ENCODE data around the gene CD82. TPM values are rescaled to one million over a fixed set of nuclear protein-coding genes. Genes with fewer than 3 reads are reported as not detected.

Gene CD82
- total and polyA plus RNA-seq, 2 of the 8 experiments (the other 6 are each of a cell fraction or from before 2014, with no cell fraction given), result 7.9 to 10.3 TPM

DNA sequence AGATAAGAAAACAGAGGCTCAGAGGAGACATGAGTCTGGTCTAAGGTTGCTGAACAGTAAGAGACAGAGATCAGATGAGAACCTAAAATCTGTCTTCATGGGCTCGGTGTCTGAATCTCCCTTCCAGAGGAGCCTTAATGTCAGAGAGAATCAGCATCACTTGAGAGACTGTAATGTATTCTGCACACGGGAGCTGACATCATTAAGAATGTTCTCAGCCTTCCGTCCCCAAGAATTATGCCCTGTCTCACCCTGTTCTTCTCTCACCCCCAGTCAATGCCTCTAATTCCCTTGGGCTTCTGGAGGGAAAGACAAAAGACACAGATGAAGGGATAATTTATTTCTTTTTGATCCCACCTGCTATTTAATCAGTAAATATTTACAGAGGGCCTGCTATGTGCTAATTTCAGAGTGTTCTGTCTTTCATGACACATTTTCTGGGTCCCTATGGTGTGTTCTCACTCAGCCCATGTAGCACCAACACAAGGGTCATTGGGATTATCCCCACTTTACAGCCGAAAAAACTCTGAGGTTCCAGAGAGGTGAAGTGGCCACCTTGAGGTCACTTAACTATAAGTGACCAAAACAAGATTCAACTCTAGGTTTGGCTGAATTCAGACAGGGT, 61.8 kb downstream of the CD82 start:
- WGBS, 2 experiments (ENCODE audit: extremely low coverage in 1 of 2, insufficient coverage in 1 of 2, insufficient read length in 1 of 2, insufficient replicate concordance in 2 of 2, low coverage in 1 of 2, low lambda C conversion rate in 2 of 2, missing lambda C conversion rate in 1 of 2), result 72% methylated on average over 4 of the region's 4 CpGs; no CpG with 5 or more reads in 1 of the 2 experiments
- H3K4ac ChIP-seq (replicated peaks; ENCODE audit: insufficient read length, low read depth, low read length), result no peak overlapping the region
- no peak for DNase-seq (ENCODE audit: low read depth in 1 of 2, low spot score in 2 of 2)
- TF ChIP-seq TCF12 (IDR thresholded peaks at IDR 0.05; ENCODE audit: low read depth, low read length) (no peak), SIN3A (conservative IDR thresholded peaks at IDR 0.05 in 1 of 2, IDR thresholded peaks at IDR 0.05 in 1 of 2; ENCODE audit: low read depth in 1 of 2, low read length in 2 of 2) (no peak), JUN (IDR thresholded peaks at IDR 0.05; ENCODE audit: low read depth, low read length) (no peak), POLR2AphosphoS5 (IDR thresholded peaks at IDR 0.05; ENCODE audit: low read depth, low read length) (no peak), SIX5 (IDR thresholded peaks at IDR 0.05; ENCODE audit: low read depth, low read length) (no peak), PHF8 (conservative IDR thresholded peaks at IDR 0.05; ENCODE audit: low read depth, low read length) (no peak), SIRT6 (IDR thresholded peaks at IDR 0.05; ENCODE audit: low read length) (no peak)
- TF ChIP-seq, protein P1, sequence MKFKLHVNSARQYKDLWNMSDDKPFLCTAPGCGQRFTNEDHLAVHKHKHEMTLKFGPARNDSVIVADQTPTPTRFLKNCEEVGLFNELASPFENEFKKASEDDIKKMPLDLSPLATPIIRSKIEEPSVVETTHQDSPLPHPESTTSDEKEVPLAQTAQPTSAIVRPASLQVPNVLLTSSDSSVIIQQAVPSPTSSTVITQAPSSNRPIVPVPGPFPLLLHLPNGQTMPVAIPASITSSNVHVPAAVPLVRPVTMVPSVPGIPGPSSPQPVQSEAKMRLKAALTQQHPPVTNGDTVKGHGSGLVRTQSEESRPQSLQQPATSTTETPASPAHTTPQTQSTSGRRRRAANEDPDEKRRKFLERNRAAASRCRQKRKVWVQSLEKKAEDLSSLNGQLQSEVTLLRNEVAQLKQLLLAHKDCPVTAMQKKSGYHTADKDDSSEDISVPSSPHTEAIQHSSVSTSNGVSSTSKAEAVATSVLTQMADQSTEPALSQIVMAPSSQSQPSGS (IDR thresholded peaks at IDR 0.05; ENCODE audit: low read length), result no peak
- TF ChIP-seq, protein P2, sequence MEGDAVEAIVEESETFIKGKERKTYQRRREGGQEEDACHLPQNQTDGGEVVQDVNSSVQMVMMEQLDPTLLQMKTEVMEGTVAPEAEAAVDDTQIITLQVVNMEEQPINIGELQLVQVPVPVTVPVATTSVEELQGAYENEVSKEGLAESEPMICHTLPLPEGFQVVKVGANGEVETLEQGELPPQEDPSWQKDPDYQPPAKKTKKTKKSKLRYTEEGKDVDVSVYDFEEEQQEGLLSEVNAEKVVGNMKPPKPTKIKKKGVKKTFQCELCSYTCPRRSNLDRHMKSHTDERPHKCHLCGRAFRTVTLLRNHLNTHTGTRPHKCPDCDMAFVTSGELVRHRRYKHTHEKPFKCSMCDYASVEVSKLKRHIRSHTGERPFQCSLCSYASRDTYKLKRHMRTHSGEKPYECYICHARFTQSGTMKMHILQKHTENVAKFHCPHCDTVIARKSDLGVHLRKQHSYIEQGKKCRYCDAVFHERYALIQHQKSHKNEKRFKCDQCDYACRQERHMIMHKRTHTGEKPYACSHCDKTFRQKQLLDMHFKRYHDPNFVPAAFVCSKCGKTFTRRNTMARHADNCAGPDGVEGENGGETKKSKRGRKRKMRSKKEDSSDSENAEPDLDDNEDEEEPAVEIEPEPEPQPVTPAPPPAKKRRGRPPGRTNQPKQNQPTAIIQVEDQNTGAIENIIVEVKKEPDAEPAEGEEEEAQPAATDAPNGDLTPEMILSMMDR (IDR thresholded peaks at IDR 0.05; ENCODE audit: control extremely low read depth in 1 of 3, insufficient read depth in 1 of 3, low read depth in 1 of 3, low read length in 3 of 3), result no peak

More for the DNA sequence above, 61.8 kb downstream of the CD82 start:
- no peak overlapping the region for H2AFZ ChIP-seq (ENCODE audit: low read length)
- H3K56ac ChIP-seq (replicated peaks; ENCODE audit: insufficient read length, low read depth, low read length), result no peak overlapping the region
- H3K9me3 ChIP-seq (ENCODE audit: insufficient read depth in 2 of 2, low read depth in 1 of 2, low read length in 1 of 2), result no peaks in the 10 kb centered on the region
- no peaks in the 10 kb centered on the region for H3K79me1 ChIP-seq (ENCODE audit: low read depth, low read length)
- ChIA-PET CTCF (ENCODE audit: partially characterized antibody) (interaction anchor here (0.8 to 8.2 kb wide), 10 partner anchors 10 to 267 kb away, joined by 3 to 89 read pairs (median 3); no protein-coding TSS in a partner anchor), POLR2A (ENCODE audit: partially characterized antibody) (no interaction called here)
- H3K4me3 ChIP-seq (ENCODE audit: extremely low read depth in 1 of 4, insufficient read depth in 2 of 4, low read depth in 3 of 4, low read length in 4 of 4), result no peak overlapping the region
- H2BK15ac ChIP-seq (ENCODE audit: low read length), result no peak overlapping the region
- H2BK20ac ChIP-seq (ENCODE audit: low read length), result no peak overlapping the region
- H4K8ac ChIP-seq (ENCODE audit: extremely low read depth, insufficient read depth, low read length), result no peak overlapping the region
- H2AK5ac ChIP-seq (ENCODE audit: low read depth, low read length), result no peak overlapping the region
- H3K27ac ChIP-seq (ENCODE audit: low read depth, low read length), result no peak overlapping the region
- peaks cover 0 to 6% (median 1%) of the 10 kb centered on the region in 4 experiments; a peak in 3 of 7 replicates for H3K27me3 ChIP-seq (replicated peaks in 1 of 4; ENCODE audit: control insufficient read depth in 3 of 4, extremely low read depth in 1 of 4, insufficient read depth in 3 of 4, low read length in 3 of 4)
- H2BK5ac ChIP-seq (ENCODE audit: low read depth, low read length), result no peak overlapping the region
- H3K23ac ChIP-seq (ENCODE audit: insufficient read length), result no peak overlapping the region
- no peak overlapping the region for H2BK12ac ChIP-seq (ENCODE audit: low read depth, low read length)
- no peak overlapping the region for H4K5ac ChIP-seq (ENCODE audit: insufficient read length, low read depth, low read length)
- no peak overlapping the region for H2BK120ac ChIP-seq (replicated peaks; ENCODE audit: low read depth, low read length)
- no peaks in the 10 kb centered on the region for H4K20me1 ChIP-seq (replicated peaks in 1 of 2; ENCODE audit: control insufficient read depth in 1 of 2, insufficient read depth in 2 of 2, low read length in 2 of 2)
- H3K4me1 ChIP-seq (replicated peaks in 1 of 4; ENCODE audit: control insufficient read depth in 3 of 4, insufficient read depth in 4 of 4, low read length in 3 of 4), result no peaks in the 10 kb centered on the region; a peak in 1 of 7 replicates
- no peaks in the 10 kb centered on the region for H3K79me2 ChIP-seq (ENCODE audit: control insufficient read depth in 1 of 2, insufficient read depth in 2 of 2, low read length in 2 of 2)
- no peaks in the 10 kb centered on the region for H3K23me2 ChIP-seq (ENCODE audit: low read depth, low read length)
- no peak overlapping the region for H3K4me2 ChIP-seq (ENCODE audit: insufficient read depth in 1 of 2, low read depth in 2 of 2, low read length in 2 of 2)
- no peaks in the 10 kb centered on the region for H3K36me3 ChIP-seq (ENCODE audit: control insufficient read depth in 2 of 4, insufficient read depth in 4 of 4, low read length in 3 of 4)
- no peak overlapping the region for H3K14ac ChIP-seq (ENCODE audit: insufficient read length)
- no peak for FAIRE-seq
- H3K9ac ChIP-seq (replicated peaks in 1 of 4; ENCODE audit: extremely low read depth in 1 of 4, low read depth in 3 of 4, low read length in 3 of 4), result no peak overlapping the region
- H3K18ac ChIP-seq (ENCODE audit: extremely low read depth, low read length), result no peak overlapping the region
- H4K91ac ChIP-seq (replicated peaks; ENCODE audit: insufficient read length, low read length), result no peak overlapping the region
